Measurements from ENCODE around the gene SYT7. TPM values are rescaled to one million over a fixed set of nuclear protein-coding genes. Genes with fewer than 3 reads are reported as not detected.

The SYT7 gene
- polyA plus RNA-seq, 2 of the 4 experiments (the other 2 are of a cell fraction), result 0.37 to 1.0 TPM

GRCh38 chr11:61476371-61476770 lies 104.5 kb downstream of the SYT7 start (continued):
- TF ChIP-seq TFCP2L1 (CRISPR knock-in tag; IDR thresholded peaks at IDR 0.05) (no peak), NR3C1 (IDR thresholded peaks at IDR 0.05) (no peak), ATOH8 (CRISPR knock-in tag; IDR thresholded peaks at IDR 0.05; ENCODE audit: low read depth) (no peak), CHD2 (IDR thresholded peaks at IDR 0.05; ENCODE audit: low read length, partially characterized antibody) (no peak)

GRCh38 chr11:61475433-61475832 lies 105.4 kb downstream of the SYT7 start:
- H3K4me3 ChIP-seq, result no peak overlapping the region
- ChIA-PET CTCF (interaction anchor here (1.1 to 9.1 kb wide), 12 partner anchors 10 to 272 kb away, joined by 3 to 141 read pairs (median 22); partner anchors contain the start of gene LRRC10B), POLR2A (interaction anchor here (1.2 kb wide), 1 partner anchor 29 kb away, joined by 3 read pairs; no protein-coding TSS in a partner anchor)
- TF ChIP-seq CBX8 (IDR thresholded peaks at IDR 0.05), result no peak
- no peak for TF ChIP-seq ZNF302 (CRISPR knock-in tag; IDR thresholded peaks at IDR 0.05)
- no peak for TF ChIP-seq MAX (IDR thresholded peaks at IDR 0.05)
- H3K4me1 ChIP-seq, result no peaks in the 10 kb centered on the region
- DNase-seq (ENCODE audit: low read depth in 1 of 2, low spot score in 1 of 2) (no peak), ATAC-seq (no peak), FAIRE-seq (no peak)
- H3K9me3 ChIP-seq, result no peaks in the 10 kb centered on the region
- no peak overlapping the region for H3K4me2 ChIP-seq
- H3K27ac ChIP-seq, result no peak overlapping the region
- WGBS (ENCODE audit: missing lambda C conversion rate), result 94% methylated on average over 1 of the region's 1 CpG

- Histone ChIP-seq H3K27ac (no peak overlapping the region), H3K4me1 (no peaks in the 10 kb centered on the region), H3K9me3 (no peaks in the 10 kb centered on the region), H3K4me2 (no peak overlapping the region), H3K4me3 (no peak overlapping the region)
- ATAC-seq (no peak), DNase-seq (ENCODE audit: low read depth in 1 of 2, low spot score in 1 of 2) (no peak), FAIRE-seq (no peak)
- TF ChIP-seq POLR2AphosphoS2 (conservative IDR thresholded peaks at IDR 0.05; ENCODE audit: low read length), result no peak
- TF ChIP-seq RNF2 (IDR thresholded peaks at IDR 0.05; ENCODE audit: borderline replicate concordance, low read depth), result no peak
- TF ChIP-seq NR3C1 (IDR thresholded peaks at IDR 0.05), result no peak
- WGBS (ENCODE audit: missing lambda C conversion rate), result 91% methylated on average over 6 of the region's 6 CpGs
- CTCF ChIA-PET, result interaction anchor here (0.6 to 9.1 kb wide), 10 partner anchors 15 to 448 kb away, joined by 3 to 141 read pairs (median 3); no protein-coding TSS in a partner anchor
- POLR2A ChIA-PET, result interaction anchor here (1.2 kb wide), 1 partner anchor 28 kb away, joined by 3 read pairs; no protein-coding TSS in a partner anchor
These were observed 106.7 kb downstream of the SYT7 start for GRCh38 chr11:61474013-61474643.

GRCh38 chr11:61473370-61474012 lies 107.4 kb downstream of the SYT7 start:
- ChIA-PET POLR2A (no interaction called here), CTCF (interaction anchor here (0.7 to 8.2 kb wide), 7 partner anchors 28 to 206 kb away, joined by 3 to 59 read pairs (median 4); no protein-coding TSS in a partner anchor)
- no peak for FAIRE-seq

GRCh38 chr11:61472868-61473267 lies 108.0 kb downstream of the SYT7 start:
- H3K4me3 ChIP-seq, result no peak overlapping the region
- WGBS (ENCODE audit: missing lambda C conversion rate), result 83% methylated on average over 5 of the region's 5 CpGs
- ATAC-seq (no peak), DNase-seq (ENCODE audit: low read depth in 1 of 2, low spot score in 1 of 2) (no peak), FAIRE-seq (no peak)
- no peak overlapping the region for H3K27ac ChIP-seq
- ChIA-PET POLR2A (no interaction called here), CTCF (interaction anchor here (0.7 to 8.2 kb wide), 8 partner anchors 27 to 206 kb away, joined by 3 to 59 read pairs (median 4); no protein-coding TSS in a partner anchor)
- no peaks in the 10 kb centered on the region for H3K4me1 ChIP-seq
- H3K4me2 ChIP-seq, result no peak overlapping the region
- no peaks in the 10 kb centered on the region for H3K9me3 ChIP-seq
- no peak for TF ChIP-seq SREBF2 (IDR thresholded peaks at IDR 0.05)
- TF ChIP-seq RNF2 (IDR thresholded peaks at IDR 0.05; ENCODE audit: borderline replicate concordance, low read depth), result no peak
- TF ChIP-seq RCOR1 (IDR thresholded peaks at IDR 0.05; ENCODE audit: low read depth, low read length), result no peak
- TF ChIP-seq HDAC2 (IDR thresholded peaks at IDR 0.05), result no peak

More at GRCh38 chr11:61473370-61474012, 107.4 kb downstream of the SYT7 start:
- ATAC-seq, result no peak
- Histone ChIP-seq H3K9me3 (no peaks in the 10 kb centered on the region), H3K4me2 (no peak overlapping the region), H3K4me1 (no peaks in the 10 kb centered on the region), H3K4me3 (no peak overlapping the region), H3K27ac (no peak overlapping the region)
- 83% methylated on average over 3 of the region's 3 CpGs for WGBS (ENCODE audit: missing lambda C conversion rate)
- no peak for TF ChIP-seq JUNB (IDR thresholded peaks at IDR 0.05)
- peak; percentile 60 for TF ChIP-seq MAFK (IDR thresholded peaks at IDR 0.05; ENCODE audit: partially characterized antibody)
- DNase-seq (ENCODE audit: low read depth in 1 of 2, low spot score in 1 of 2), result no peak
